Activated CD8-positive, alpha-beta T cell treated with anti-CD3 and anti-CD28 coated beads for 36 hours (primary cell): ENCODE data around the gene BTBD2. TPM values are rescaled to one million over a fixed set of nuclear protein-coding genes. Genes with fewer than 3 reads are reported as not detected.

Experiments
- ATAC-seq: fragments of 200-7000 bp; cut with Tn5 transposase; one replicate; pipeline ENCODE4 v1.10.0; 2021; ENCODE audit warnings: mild to moderate bottlenecking, moderate library complexity
- CTCF ChIA-PET: fragments of 350-600 bp; sonication (Branson Sonifier 250); formaldehyde crosslinking; loops from one replicate; lab custom pipeline; 2021; ENCODE audit warnings: antibody characterized with exemption; lab: Charles Lee
- POLR2A ChIA-PET: fragments of 350-600 bp; sonication (Branson Sonifier 250); formaldehyde crosslinking; loops from one replicate; lab custom pipeline; 2021; ENCODE audit warnings: antibody characterized with exemption; lab: Charles Lee
- DNase-seq: peaks from one replicate; pipeline ENCODE4 v3.0.0-alpha.2; 2020
- H3K27ac Mint-ChIP-seq: one replicate; pipeline ENCODE4 v1.8.0; 2021; ENCODE audit warnings: mild to moderate bottlenecking, mixed read lengths
- H3K27me3 Mint-ChIP-seq: one replicate; pipeline ENCODE4 v1.8.0; 2021; ENCODE audit warnings: mixed read lengths
- H3K36me3 Mint-ChIP-seq: one replicate; pipeline ENCODE4 v1.8.0; 2021; ENCODE audit warnings: low read depth, mixed read lengths
- H3K4me1 Mint-ChIP-seq: one replicate; pipeline ENCODE4 v1.8.0; 2021; ENCODE audit warnings: low read depth, mixed read lengths
- H3K4me3 Mint-ChIP-seq: one replicate; pipeline ENCODE4 v1.8.0; 2021; ENCODE audit warnings: mild to moderate bottlenecking, moderate library complexity, mixed read lengths
- H3K9me3 Mint-ChIP-seq: one replicate; pipeline ENCODE4 v1.8.0; 2021; ENCODE audit warnings: mixed read lengths
- CTCF ChIP-seq: fragments of 200-600 bp; IDR thresholded peaks from one replicate; pipeline ENCODE4 v1.8.0; 2022; ENCODE audit warnings: antibody characterized with exemption, mild to moderate bottlenecking
- intact Hi-C: fragments of 100-400 bp; cut with micrococcal nuclease; formaldehyde crosslinking; loops from one replicate; pipeline ENCODE4 v1.10.0; 2022
- total RNA-seq, 2 experiments: library from RNA; stranded (reverse); gene quantifications; one replicate each; pipeline ENCODE4 v1.2.3, GENCODE V29; 2021

BTBD2 gene
- total RNA-seq, 2 experiments from 2014 or later = 36.5 to 44.6 TPM

- H3K27me3 Mint-ChIP-seq = no peaks in the 10 kb centered on the region
- no peaks in the 10 kb centered on the region for H3K4me1 Mint-ChIP-seq
- ATAC-seq (no peak), DNase-seq (no peak)
- H3K36me3 Mint-ChIP-seq = peaks cover 21% of the 10 kb centered on the region
- H3K27ac Mint-ChIP-seq = no peak overlapping the region
- no peak overlapping the region for H3K4me3 Mint-ChIP-seq
- ChIA-PET POLR2A (no interaction called here), CTCF (no interaction called here)
- intact Hi-C loops = no loop called here
- no peaks in the 10 kb centered on the region for H3K9me3 Mint-ChIP-seq
- TF ChIP-seq CTCF = no peak
These were observed 29.7 kb downstream of the BTBD2 start for GRCh38 chr19:1985588-1986356.

GRCh38 chr19:1984357-1984756 is 31.2 kb downstream of the BTBD2 start:
- Mint-ChIP-seq H3K36me3 (peaks cover 20% of the 10 kb centered on the region), H3K27me3 (no peaks in the 10 kb centered on the region), H3K4me1 (no peaks in the 10 kb centered on the region), H3K4me3 (no peak overlapping the region), H3K9me3 (no peaks in the 10 kb centered on the region), H3K27ac (no peak overlapping the region)
- no peak for ATAC-seq
- no peak for DNase-seq
- ChIA-PET CTCF (no interaction called here), POLR2A (no interaction called here)
- no peak for TF ChIP-seq CTCF
- intact Hi-C loops = no loop called here

GRCh38 chr19:1981253-1981652 is 34.3 kb downstream of the BTBD2 start:
- Mint-ChIP-seq H3K27me3 (no peaks in the 10 kb centered on the region), H3K27ac (no peak overlapping the region), H3K4me1 (no peaks in the 10 kb centered on the region), H3K9me3 (no peaks in the 10 kb centered on the region), H3K36me3 (peaks cover 22% of the 10 kb centered on the region), H3K4me3 (no peak overlapping the region)
- ATAC-seq (no peak), DNase-seq (no peak)
- ChIA-PET CTCF (interaction anchor here (1.1 kb wide), 1 partner anchor 50 kb away, joined by 3 read pairs; no protein-coding TSS in a partner anchor), POLR2A (interaction anchor here (1.1 kb wide), 1 partner anchor 52 kb away, joined by 3 read pairs; no protein-coding TSS in a partner anchor)
- no peak for TF ChIP-seq CTCF
- intact Hi-C loops = no loop called here

- ATAC-seq = no peak
- TF ChIP-seq CTCF = no peak
- Mint-ChIP-seq H3K27ac (no peak overlapping the region), H3K9me3 (no peaks in the 10 kb centered on the region), H3K27me3 (no peaks in the 10 kb centered on the region), H3K36me3 (peaks cover 23% of the 10 kb centered on the region), H3K4me3 (no peak overlapping the region), H3K4me1 (no peaks in the 10 kb centered on the region)
- DNase-seq = no peak
- intact Hi-C loops = no loop called here
- POLR2A ChIA-PET = no interaction called here
- CTCF ChIA-PET = interaction anchor here (0.6 to 1.1 kb wide), 2 partner anchors 49 to 145 kb away, joined by 3 to 4 read pairs; no protein-coding TSS in a partner anchor
These were observed 34.7 kb downstream of the BTBD2 start for GRCh38 chr19:1980809-1981181.

- POLR2A ChIA-PET = no interaction called here
These were observed 35.3 kb downstream of the BTBD2 start for GRCh38 chr19:1980091-1980808.

More at GRCh38 chr19:1980091-1980808, 35.3 kb downstream of the BTBD2 start:
- no peak for ATAC-seq
- intact Hi-C loops = no loop called here
- Mint-ChIP-seq H3K27me3 (no peaks in the 10 kb centered on the region), H3K9me3 (no peaks in the 10 kb centered on the region), H3K27ac (no peak overlapping the region), H3K4me3 (no peak overlapping the region), H3K36me3 (peaks cover 22% of the 10 kb centered on the region), H3K4me1 (no peaks in the 10 kb centered on the region)
- no peak for TF ChIP-seq CTCF
- CTCF ChIA-PET = interaction anchor here (0.6 kb wide), 1 partner anchor 145 kb away, joined by 4 read pairs; no protein-coding TSS in a partner anchor
- no peak for DNase-seq
